ENCODE data around the gene NFE2L3.

GRCh38 chr7:26203016-26203415, 51.0 kb downstream of the NFE2L3 start:
- TF ChIP-seq CTCF (IDR thresholded peaks at IDR 0.05) (no peak), POLR2A (IDR thresholded peaks at IDR 0.05) (no peak)

Measured in body of pancreas (tissue), 4 donors.